ENCODE results near the gene PMPCB. TPM values are rescaled to one million over a fixed set of nuclear protein-coding genes. Genes with fewer than 3 reads are reported as not detected.
A peak's percentile ranks its signal among the peaks of the same experiment; 100 is the strongest.

The PMPCB gene
- total RNA-seq, 1 experiment from 2014 or later: 34.2 TPM

DNA sequence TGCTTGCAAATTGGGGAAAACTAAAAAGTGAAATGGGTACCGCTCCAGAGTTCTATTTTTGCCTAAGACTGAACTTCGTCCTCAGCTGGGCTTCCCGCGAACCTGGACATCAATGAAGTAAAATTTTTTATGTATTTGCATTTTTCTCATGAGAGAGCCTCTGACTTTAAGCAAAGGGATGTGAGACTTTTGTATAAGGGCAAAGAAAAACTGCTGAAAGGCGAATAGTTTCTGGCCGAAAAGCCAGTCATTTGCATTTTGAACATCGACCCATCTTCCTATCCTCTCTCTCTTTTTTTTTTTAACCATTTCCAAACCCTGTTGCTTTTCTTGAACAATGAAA is 573 bp downstream of the PMPCB start:
- no TSS peak for BruUV-seq (replicated peaks)
- Mint-ChIP-seq H3K27me3 (ENCODE audit: unreplicated experiment) (no peaks in the 10 kb centered on the region), H3K9me3 (ENCODE audit: low read depth, unreplicated experiment) (no peaks in the 10 kb centered on the region), H3K4me3 (ENCODE audit: low read depth, unreplicated experiment) (peak overlapping the region; percentile 73), H3K4me1 (ENCODE audit: low read depth, unreplicated experiment) (no peaks in the 10 kb centered on the region), H3K36me3 (ENCODE audit: insufficient read depth, unreplicated experiment) (peaks cover 14% of the 10 kb centered on the region), H3K27ac (ENCODE audit: unreplicated experiment) (peak overlapping the region; percentile 33)
- intact Hi-C loops (cut with micrococcal nuclease; ENCODE audit: unreplicated experiment): loop anchor here (1.0 kb wide), 1 partner anchor 109 kb away; no protein-coding TSS in a partner anchor
- CTCF ChIA-PET: no interaction called here
- TF ChIP-seq, protein P1, sequence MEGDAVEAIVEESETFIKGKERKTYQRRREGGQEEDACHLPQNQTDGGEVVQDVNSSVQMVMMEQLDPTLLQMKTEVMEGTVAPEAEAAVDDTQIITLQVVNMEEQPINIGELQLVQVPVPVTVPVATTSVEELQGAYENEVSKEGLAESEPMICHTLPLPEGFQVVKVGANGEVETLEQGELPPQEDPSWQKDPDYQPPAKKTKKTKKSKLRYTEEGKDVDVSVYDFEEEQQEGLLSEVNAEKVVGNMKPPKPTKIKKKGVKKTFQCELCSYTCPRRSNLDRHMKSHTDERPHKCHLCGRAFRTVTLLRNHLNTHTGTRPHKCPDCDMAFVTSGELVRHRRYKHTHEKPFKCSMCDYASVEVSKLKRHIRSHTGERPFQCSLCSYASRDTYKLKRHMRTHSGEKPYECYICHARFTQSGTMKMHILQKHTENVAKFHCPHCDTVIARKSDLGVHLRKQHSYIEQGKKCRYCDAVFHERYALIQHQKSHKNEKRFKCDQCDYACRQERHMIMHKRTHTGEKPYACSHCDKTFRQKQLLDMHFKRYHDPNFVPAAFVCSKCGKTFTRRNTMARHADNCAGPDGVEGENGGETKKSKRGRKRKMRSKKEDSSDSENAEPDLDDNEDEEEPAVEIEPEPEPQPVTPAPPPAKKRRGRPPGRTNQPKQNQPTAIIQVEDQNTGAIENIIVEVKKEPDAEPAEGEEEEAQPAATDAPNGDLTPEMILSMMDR (IDR thresholded peaks at IDR 0.05; ENCODE audit: unreplicated experiment): no peak
- no peak for DNase-seq

DNA sequence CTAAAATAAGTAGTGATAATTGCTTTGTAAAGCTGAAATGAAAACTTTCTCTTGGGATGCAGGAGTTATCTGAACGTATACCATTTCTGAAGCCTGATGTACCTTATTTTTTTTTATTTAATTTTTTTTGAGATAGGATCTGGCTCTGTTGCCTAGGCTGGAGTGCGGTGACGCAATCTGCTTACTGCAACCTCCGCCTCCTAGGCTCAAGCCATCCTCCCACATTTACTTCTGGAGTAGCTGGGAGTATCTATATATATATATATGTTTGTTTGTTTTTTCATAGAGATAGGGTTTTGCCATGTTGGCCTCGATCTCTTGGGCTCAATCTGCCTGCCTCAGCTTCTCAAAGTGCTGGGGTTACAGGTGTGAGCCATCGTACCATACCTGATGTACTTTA is 2.4 kb downstream of the PMPCB start:
- DNase-seq: no peak
- H3K4me3 Mint-ChIP-seq (ENCODE audit: low read depth, unreplicated experiment): no peak overlapping the region
- peaks cover 26% of the 10 kb centered on the region for H3K36me3 Mint-ChIP-seq (ENCODE audit: insufficient read depth, unreplicated experiment)
- no peak overlapping the region for H3K27ac Mint-ChIP-seq (ENCODE audit: unreplicated experiment)
- TF ChIP-seq, protein P1 (IDR thresholded peaks at IDR 0.05; ENCODE audit: unreplicated experiment): no peak
- CTCF ChIA-PET: no interaction called here
- no peaks in the 10 kb centered on the region for H3K27me3 Mint-ChIP-seq (ENCODE audit: unreplicated experiment)
- no peaks in the 10 kb centered on the region for H3K4me1 Mint-ChIP-seq (ENCODE audit: low read depth, unreplicated experiment)
- intact Hi-C loops (cut with micrococcal nuclease; ENCODE audit: unreplicated experiment): no loop called here
- no peaks in the 10 kb centered on the region for H3K9me3 Mint-ChIP-seq (ENCODE audit: low read depth, unreplicated experiment)
- no TSS peak for BruUV-seq (replicated peaks)

DNA sequence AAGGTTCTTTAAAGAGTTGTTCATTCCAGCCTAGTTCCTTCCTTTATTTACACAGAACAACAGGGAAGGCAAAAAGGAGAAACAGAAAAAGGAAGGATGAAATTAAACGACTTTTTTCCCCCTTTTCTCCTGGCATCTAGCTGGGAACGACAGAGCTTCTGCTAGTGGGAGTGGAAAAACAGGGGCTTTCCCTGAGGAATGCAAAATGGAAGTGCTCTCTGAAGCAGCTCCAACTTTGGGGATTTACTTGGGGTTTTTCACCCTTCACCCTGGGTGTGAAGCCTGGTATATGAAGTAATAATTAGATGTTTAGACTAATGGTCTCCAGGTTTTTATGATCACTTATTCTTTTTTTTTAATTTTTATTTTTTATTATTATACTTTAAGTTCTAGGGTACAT is 4.2 kb downstream of the PMPCB start:
- Mint-ChIP-seq H3K4me3 (ENCODE audit: low read depth, unreplicated experiment) (no peak overlapping the region), H3K4me1 (ENCODE audit: low read depth, unreplicated experiment) (no peaks in the 10 kb centered on the region), H3K36me3 (ENCODE audit: insufficient read depth, unreplicated experiment) (peaks cover 30% of the 10 kb centered on the region), H3K9me3 (ENCODE audit: low read depth, unreplicated experiment) (no peaks in the 10 kb centered on the region), H3K27ac (ENCODE audit: unreplicated experiment) (no peak overlapping the region), H3K27me3 (ENCODE audit: unreplicated experiment) (no peaks in the 10 kb centered on the region)
- no peak for DNase-seq
- TF ChIP-seq, protein P1 (IDR thresholded peaks at IDR 0.05; ENCODE audit: unreplicated experiment): no peak
- intact Hi-C loops (cut with micrococcal nuclease; ENCODE audit: unreplicated experiment): no loop called here
- no TSS peak for BruUV-seq (replicated peaks)
- CTCF ChIA-PET: interaction anchor here (0.6 kb wide), 1 partner anchor 9 kb away, joined by 4 read pairs; no protein-coding TSS in a partner anchor

DNA sequence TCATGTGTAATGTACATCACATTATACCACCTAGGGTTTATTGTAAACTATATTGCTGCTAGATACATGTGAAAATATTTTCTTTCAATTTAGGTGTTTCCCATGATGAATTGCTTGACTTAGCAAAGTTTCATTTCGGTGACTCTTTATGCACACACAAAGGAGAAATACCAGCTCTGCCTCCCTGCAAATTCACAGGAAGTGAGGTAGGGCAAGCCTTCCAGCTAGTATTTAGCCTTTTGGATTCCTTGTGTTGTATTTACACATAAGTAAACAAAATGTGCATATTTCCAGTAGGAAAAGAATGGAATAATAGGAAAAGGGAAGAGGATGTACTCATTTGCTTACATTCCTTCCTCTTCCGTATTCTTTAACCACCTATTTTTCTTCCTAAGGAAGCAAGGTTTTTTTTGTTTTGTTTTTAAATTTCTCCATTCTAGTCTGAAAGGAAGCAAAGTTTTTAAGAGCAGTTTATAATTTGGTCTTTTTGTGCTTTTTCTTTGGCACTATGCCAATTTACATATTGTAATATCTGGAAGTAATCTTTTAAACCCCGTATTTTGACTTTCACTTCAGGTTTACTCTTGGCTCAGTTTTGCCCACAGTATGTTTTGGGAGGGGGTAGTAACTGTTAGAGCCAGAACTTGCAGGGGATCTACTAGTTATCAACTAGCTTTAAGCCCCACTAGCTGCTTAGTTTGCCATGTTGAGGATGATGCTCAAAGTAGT is 10.4 kb downstream of the PMPCB start:
- no TSS peak for BruUV-seq (replicated peaks)
- intact Hi-C loops (cut with micrococcal nuclease; ENCODE audit: unreplicated experiment): no loop called here
- H3K27me3 Mint-ChIP-seq (ENCODE audit: unreplicated experiment): no peaks in the 10 kb centered on the region
- H3K36me3 Mint-ChIP-seq (ENCODE audit: insufficient read depth, unreplicated experiment): peaks cover 40% of the 10 kb centered on the region
- no peak overlapping the region for H3K27ac Mint-ChIP-seq (ENCODE audit: unreplicated experiment)
- H3K9me3 Mint-ChIP-seq (ENCODE audit: low read depth, unreplicated experiment): no peaks in the 10 kb centered on the region
- CTCF ChIA-PET: interaction anchor here (0.5 kb wide), 1 partner anchor 13 kb away, joined by 6 read pairs; no protein-coding TSS in a partner anchor
- no peaks in the 10 kb centered on the region for H3K4me1 Mint-ChIP-seq (ENCODE audit: low read depth, unreplicated experiment)
- TF ChIP-seq, protein P1 (IDR thresholded peaks at IDR 0.05; ENCODE audit: unreplicated experiment): no peak
- no peak for DNase-seq
- H3K4me3 Mint-ChIP-seq (ENCODE audit: low read depth, unreplicated experiment): no peak overlapping the region
